Progenitor cell of endocrine pancreas (in vitro differentiated cells): Measurements from ENCODE around the gene CORO6. TPM values are rescaled to one million over a fixed set of nuclear protein-coding genes. Genes with fewer than 3 reads are reported as not detected.

ENCODE experiments used
- DNase-seq: peaks from one replicate; pipeline ENCODE4 v3.0.0; 2021; ENCODE audit warnings: low spot score; ENCODE audit not compliant: unreplicated experiment
- H3K27ac Mint-ChIP-seq: 2 replicates; pipeline ENCODE4 v1.8.0; 2021; ENCODE audit warnings: mild to moderate bottlenecking, moderate library complexity, mixed read lengths
- H3K27me3 Mint-ChIP-seq: 2 replicates; pipeline ENCODE4 v1.8.0; 2021; ENCODE audit warnings: mixed read lengths
- H3K36me3 Mint-ChIP-seq: 2 replicates; pipeline ENCODE4 v1.8.0; 2022; ENCODE audit warnings: mixed read lengths; ENCODE audit not compliant: insufficient read depth
- H3K4me1 Mint-ChIP-seq: 2 replicates; pipeline ENCODE4 v1.8.0; 2021; ENCODE audit warnings: low read depth, mixed read lengths
- H3K4me3 Mint-ChIP-seq: 2 replicates; pipeline ENCODE4 v1.8.0; 2021; ENCODE audit warnings: low read depth, mild to moderate bottlenecking, moderate library complexity, mixed read lengths
- H3K9me3 Mint-ChIP-seq: 2 replicates; pipeline ENCODE4 v1.8.0; 2021; ENCODE audit warnings: low read depth, mixed read lengths
- total RNA-seq: library from RNA; stranded (reverse); gene quantifications from 2 replicates; pipeline ENCODE4 v1.2.1, GENCODE V29; 2021
- TF ChIP-seq, protein P1 (sequence below): fragments of 200-600 bp; sonication (generic); IDR thresholded peaks from one replicate; pipeline ENCODE4 v1.5.0; 2021; ENCODE audit warnings: antibody characterized with exemption, mild to moderate bottlenecking; ENCODE audit not compliant: unreplicated experiment

CORO6 gene
- total RNA-seq, 1 donor from 2014 or later: not detected

DNA sequence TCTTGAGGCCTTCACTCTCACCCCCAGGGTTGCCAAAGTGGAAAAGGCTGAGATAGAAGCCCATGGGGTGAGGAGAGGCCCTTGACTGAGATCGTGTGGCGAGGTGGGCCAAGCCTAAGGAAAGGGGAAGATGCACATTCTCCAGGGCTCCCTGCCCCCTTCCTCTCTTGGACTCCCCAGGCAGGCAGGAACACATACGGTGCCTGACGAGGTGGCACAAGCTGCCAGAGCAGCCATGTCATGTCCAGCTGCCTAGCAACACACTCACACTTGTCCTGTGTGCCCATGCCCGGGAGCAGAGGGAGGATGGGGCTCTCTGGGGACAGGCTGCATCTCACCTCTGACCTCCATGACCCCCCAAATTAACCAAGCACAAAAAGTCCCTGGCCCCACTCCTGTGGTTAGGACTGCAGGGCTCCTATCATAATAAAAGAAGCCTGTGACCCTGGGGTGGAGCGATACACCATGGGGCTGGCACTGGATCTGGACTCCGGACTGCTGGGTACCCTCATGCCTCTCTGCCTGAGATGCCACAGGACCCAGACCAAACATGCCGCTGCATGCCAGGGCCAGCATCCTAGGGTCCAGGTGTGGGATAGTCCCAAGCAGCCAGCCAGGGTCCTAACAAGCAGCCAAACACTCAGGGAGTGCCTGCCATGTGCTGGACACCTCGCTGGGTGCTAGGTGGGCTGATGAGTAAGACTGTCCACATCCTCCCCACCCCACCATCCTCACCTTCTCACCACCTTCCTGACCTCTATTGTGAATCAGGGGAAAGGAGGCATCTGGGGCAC lies 35.8 kb downstream of the CORO6 start:
- Mint-ChIP-seq H3K27me3 (no peaks in the 10 kb centered on the region), H3K4me1 (peaks cover 26% of the 10 kb centered on the region), H3K4me3 (no peak overlapping the region), H3K27ac (no peak overlapping the region), H3K36me3 (peaks cover 3% of the 10 kb centered on the region), H3K9me3 (no peaks in the 10 kb centered on the region)
- TF ChIP-seq, protein P1, sequence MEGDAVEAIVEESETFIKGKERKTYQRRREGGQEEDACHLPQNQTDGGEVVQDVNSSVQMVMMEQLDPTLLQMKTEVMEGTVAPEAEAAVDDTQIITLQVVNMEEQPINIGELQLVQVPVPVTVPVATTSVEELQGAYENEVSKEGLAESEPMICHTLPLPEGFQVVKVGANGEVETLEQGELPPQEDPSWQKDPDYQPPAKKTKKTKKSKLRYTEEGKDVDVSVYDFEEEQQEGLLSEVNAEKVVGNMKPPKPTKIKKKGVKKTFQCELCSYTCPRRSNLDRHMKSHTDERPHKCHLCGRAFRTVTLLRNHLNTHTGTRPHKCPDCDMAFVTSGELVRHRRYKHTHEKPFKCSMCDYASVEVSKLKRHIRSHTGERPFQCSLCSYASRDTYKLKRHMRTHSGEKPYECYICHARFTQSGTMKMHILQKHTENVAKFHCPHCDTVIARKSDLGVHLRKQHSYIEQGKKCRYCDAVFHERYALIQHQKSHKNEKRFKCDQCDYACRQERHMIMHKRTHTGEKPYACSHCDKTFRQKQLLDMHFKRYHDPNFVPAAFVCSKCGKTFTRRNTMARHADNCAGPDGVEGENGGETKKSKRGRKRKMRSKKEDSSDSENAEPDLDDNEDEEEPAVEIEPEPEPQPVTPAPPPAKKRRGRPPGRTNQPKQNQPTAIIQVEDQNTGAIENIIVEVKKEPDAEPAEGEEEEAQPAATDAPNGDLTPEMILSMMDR: no peak
- no peak for DNase-seq

DNA sequence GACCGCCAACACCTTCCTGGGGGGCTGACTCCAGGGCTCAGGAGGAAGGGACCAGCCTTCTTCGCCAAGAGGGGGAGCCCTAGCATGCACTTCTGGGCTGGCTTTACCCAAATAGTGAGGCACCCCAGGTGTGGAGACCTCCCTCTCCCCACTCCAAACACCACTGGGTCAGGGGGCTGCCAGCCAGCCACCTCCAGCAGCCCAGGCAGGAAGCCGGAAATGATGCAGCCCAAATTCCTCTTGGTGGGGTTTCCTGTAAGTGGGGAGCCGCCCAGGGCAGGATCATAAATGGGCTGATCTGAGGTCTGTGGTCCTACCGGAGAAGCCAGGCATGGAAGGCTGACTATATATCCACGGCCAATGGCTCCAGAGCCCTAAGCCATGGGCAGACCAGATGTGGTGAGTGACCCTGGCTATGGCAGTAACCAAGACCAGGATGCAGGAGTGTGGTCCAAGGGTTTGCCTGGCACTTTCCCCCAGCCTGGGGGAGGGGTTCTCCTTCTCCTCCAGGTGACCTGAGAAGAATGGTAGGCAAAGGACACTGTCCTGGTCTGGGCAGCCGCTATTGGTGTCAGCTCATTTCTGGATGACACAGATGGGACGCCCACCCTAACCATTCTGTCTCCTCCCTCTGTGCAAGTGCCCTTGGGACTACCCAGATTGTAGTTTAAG lies 37.5 kb downstream of the CORO6 start:
- peaks cover 19% of the 10 kb centered on the region for H3K4me1 Mint-ChIP-seq
- no peak overlapping the region for H3K27ac Mint-ChIP-seq
- TF ChIP-seq, protein P1: peak; percentile 10
- peaks cover 4% of the 10 kb centered on the region for H3K36me3 Mint-ChIP-seq
- H3K9me3 Mint-ChIP-seq: no peaks in the 10 kb centered on the region
- no peaks in the 10 kb centered on the region for H3K27me3 Mint-ChIP-seq
- no peak for DNase-seq
- H3K4me3 Mint-ChIP-seq: no peak overlapping the region

DNA sequence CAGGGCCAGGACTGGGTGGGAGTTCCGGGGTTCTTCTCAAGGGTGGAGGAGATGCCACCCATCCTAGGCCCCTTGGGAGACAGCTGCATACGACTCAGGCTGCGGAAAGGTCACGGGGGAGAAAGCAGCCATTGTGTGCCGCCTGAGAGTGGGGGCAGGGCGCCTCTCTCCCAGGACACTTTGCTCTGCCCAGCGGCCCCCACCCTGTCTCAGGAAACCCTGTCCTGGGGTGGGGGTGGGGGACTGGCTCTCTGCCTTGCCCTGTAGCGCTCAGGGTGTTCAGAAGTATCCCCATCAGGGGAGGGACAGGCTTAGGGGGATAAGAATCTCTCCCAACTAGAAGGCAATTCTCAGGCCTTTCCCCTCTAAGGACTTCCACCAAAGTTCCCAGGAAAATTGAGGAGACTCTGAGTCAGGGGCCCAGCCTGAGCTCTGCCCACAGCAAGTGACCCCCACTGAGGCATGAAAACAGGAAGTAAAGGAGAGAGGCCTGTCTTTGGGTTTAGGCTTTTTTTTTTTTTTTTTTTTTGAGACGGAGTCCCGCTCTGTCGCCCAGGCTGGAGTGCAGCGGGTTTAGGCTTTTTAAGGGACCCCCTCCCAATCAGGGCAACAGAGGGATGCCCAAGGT lies 38.1 kb downstream of the CORO6 start:
- no peak for DNase-seq
- Mint-ChIP-seq H3K4me1 (peaks cover 15% of the 10 kb centered on the region), H3K4me3 (no peak overlapping the region), H3K9me3 (no peaks in the 10 kb centered on the region), H3K27me3 (no peaks in the 10 kb centered on the region), H3K36me3 (peaks cover 8% of the 10 kb centered on the region), H3K27ac (no peak overlapping the region)
- TF ChIP-seq, protein P1: no peak

DNA sequence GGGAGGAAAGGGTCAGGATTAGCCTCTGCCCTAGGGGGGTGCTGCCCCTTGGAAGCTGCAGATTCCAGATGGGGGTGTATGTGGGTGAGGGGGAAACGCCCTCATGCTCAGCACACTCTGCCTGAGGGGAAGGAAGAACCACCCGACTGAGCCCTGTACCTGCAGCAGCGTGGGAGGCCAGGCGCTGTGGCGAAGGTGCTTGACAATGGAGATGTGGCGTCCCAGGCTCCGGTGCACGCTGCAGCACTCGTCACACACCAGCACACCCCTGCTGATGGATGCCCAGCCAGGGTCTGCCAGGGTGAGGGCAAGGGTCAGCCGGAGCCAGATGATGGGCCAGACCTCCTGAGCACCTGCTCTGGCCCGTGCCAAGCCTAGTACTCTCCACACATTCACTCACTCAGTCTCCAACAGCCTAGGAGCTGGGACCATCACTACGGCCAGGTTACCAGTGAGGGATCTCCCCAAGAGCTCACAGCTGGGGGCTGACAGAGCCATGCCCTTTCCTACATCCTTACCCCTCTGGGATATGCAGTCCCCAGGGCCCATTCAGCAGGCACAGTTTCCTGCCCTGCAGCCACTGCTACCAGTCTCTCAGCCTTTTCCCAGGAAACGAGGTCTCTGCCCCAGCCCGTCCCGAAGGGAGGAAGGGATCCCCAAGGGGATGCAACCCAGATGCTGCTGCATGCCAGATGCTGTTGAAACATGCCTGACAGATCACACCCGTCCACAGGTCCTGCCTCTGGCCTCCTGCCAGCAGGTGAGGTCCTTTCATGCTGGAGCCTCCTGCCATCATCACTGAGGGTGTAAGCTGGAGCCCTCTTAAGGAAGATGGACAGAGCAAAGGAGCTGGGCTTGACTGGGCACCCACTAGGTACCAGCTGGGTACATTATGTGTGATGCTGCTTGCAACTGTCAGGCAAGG lies 39.1 kb downstream of the CORO6 start:
- TF ChIP-seq, protein P1: no peak
- no peak for DNase-seq
- no peaks in the 10 kb centered on the region for H3K27me3 Mint-ChIP-seq
- H3K4me3 Mint-ChIP-seq: no peak overlapping the region
- no peaks in the 10 kb centered on the region for H3K9me3 Mint-ChIP-seq
- H3K36me3 Mint-ChIP-seq: peaks cover 11% of the 10 kb centered on the region
- H3K27ac Mint-ChIP-seq: no peak overlapping the region
- peaks cover 15% of the 10 kb centered on the region for H3K4me1 Mint-ChIP-seq
